ENCODE results near the gene SIX4. TPM values are rescaled to one million over a fixed set of nuclear protein-coding genes. Genes with fewer than 3 reads are reported as not detected.

The SIX4 gene
- total RNA-seq, 1 experiment from 2014 or later = 61.6 TPM

- no peaks in the 10 kb centered on the region for H3K9me2 ChIP-seq (replicated peaks; ENCODE audit: insufficient read depth, low read length)
- peak overlapping the region; percentile 89; the same call in 1 of the 2 replicates for H3K9ac ChIP-seq (ENCODE audit: low read length)
- H3K4me2 ChIP-seq (ENCODE audit: low read depth, low read length, poor library complexity, severe bottlenecking) = peak overlapping the region; percentile 97
- H3K4me1 ChIP-seq (ENCODE audit: low read length) = peaks cover 51% of the 10 kb centered on the region
- H4K20me1 ChIP-seq (ENCODE audit: insufficient read depth, low read depth, low read length) = peaks cover 30% of the 10 kb centered on the region
- DNase-seq = no peak
- peak overlapping the region; percentile 91 for H3K4me3 ChIP-seq (ENCODE audit: low read length)
- H3K36me3 ChIP-seq (ENCODE audit: insufficient read depth, low read length) = peaks cover 38% of the 10 kb centered on the region
- H3K27me3 ChIP-seq (ENCODE audit: low read length) = no peaks in the 10 kb centered on the region
- peaks cover 58% of the 10 kb centered on the region for H3K79me2 ChIP-seq (ENCODE audit: low read length)
- no peak overlapping the region for H2AFZ ChIP-seq (ENCODE audit: low read length)
- H3K27ac ChIP-seq (ENCODE audit: low read length) = peak overlapping the region; percentile 84
- no peaks in the 10 kb centered on the region for H3K9me3 ChIP-seq (ENCODE audit: low read length)
These were observed 3.8 kb downstream of the SIX4 start for GRCh38 chr14:60720391-60720790.

DNA sequence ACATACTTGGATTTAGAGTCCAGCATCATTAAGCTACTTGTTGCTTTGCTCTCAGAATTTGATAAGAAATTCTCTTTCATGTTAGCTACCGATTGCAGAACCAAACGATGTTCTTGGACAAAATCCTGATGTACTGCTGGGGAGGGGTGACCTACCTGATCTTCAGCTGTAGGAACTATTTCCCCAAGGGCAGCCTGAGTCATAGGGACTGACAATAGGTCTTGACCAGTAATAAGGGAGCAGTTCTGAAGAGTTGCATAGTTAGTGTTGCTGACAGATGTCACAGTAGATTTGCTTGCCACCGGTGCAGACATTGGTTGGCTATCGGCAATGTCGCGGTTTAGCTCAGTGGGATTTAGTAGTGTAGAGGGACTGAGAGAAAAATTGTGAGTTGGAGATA is 10.6 kb downstream of the SIX4 start:
- peaks cover 6% of the 10 kb centered on the region; the same call in 1 of the 2 replicates for H4K20me1 ChIP-seq (ENCODE audit: insufficient read depth, low read depth, low read length)
- peaks cover 3% of the 10 kb centered on the region for H3K79me2 ChIP-seq (ENCODE audit: low read length)
- H3K36me3 ChIP-seq (ENCODE audit: insufficient read depth, low read length) = peaks cover 28% of the 10 kb centered on the region
- no peak overlapping the region for H3K4me2 ChIP-seq (ENCODE audit: low read depth, low read length, poor library complexity, severe bottlenecking)
- H3K4me3 ChIP-seq (ENCODE audit: low read length) = no peak overlapping the region
- H2AFZ ChIP-seq (ENCODE audit: low read length) = no peak overlapping the region
- peaks cover 18% of the 10 kb centered on the region for H3K4me1 ChIP-seq (ENCODE audit: low read length)
- H3K9me2 ChIP-seq (replicated peaks; ENCODE audit: insufficient read depth, low read length) = no peaks in the 10 kb centered on the region
- no peaks in the 10 kb centered on the region for H3K9me3 ChIP-seq (ENCODE audit: low read length)
- no peak overlapping the region for H3K9ac ChIP-seq (ENCODE audit: low read length)
- DNase-seq = no peak
- H3K27ac ChIP-seq (ENCODE audit: low read length) = no peak overlapping the region
- H3K27me3 ChIP-seq (ENCODE audit: low read length) = no peaks in the 10 kb centered on the region

- no peak overlapping the region for H3K4me2 ChIP-seq (ENCODE audit: low read depth, low read length, poor library complexity, severe bottlenecking)
- H3K36me3 ChIP-seq (ENCODE audit: insufficient read depth, low read length) = peaks cover 22% of the 10 kb centered on the region
- no peaks in the 10 kb centered on the region for H3K9me3 ChIP-seq (ENCODE audit: low read length)
- no peak overlapping the region for H3K27ac ChIP-seq (ENCODE audit: low read length)
- H3K9ac ChIP-seq (ENCODE audit: low read length) = no peak overlapping the region
- no peaks in the 10 kb centered on the region for H3K9me2 ChIP-seq (replicated peaks; ENCODE audit: insufficient read depth, low read length)
- H3K79me2 ChIP-seq (ENCODE audit: low read length) = no peaks in the 10 kb centered on the region
- peaks cover 3% of the 10 kb centered on the region; the same call in 1 of the 2 replicates for H4K20me1 ChIP-seq (ENCODE audit: insufficient read depth, low read depth, low read length)
- no peaks in the 10 kb centered on the region for H3K27me3 ChIP-seq (ENCODE audit: low read length)
- peaks cover 26% of the 10 kb centered on the region for H3K4me1 ChIP-seq (ENCODE audit: low read length)
- no peak overlapping the region for H3K4me3 ChIP-seq (ENCODE audit: low read length)
- H2AFZ ChIP-seq (ENCODE audit: low read length) = no peak overlapping the region
- DNase-seq = no peak
These were observed 13.7 kb downstream of the SIX4 start for GRCh38 chr14:60710494-60710893.

DNA sequence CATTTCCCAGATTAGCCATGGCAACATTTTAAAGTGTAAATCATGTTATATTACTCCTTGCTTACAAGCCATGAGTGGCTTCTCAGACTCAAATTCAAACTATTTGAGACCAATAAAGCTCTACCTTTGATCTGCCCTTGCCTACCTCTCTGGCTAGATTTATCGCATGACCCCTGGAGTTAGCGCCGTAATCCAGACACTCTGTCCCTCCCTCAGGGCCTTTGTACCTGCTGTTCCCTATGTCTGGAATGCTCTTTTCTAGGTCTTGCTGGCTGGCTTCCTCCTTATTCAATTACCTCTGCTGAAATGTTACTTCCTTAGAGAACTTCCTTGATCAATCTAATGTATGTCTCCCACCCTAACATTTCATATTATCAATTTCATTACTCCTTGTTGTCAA is 16.3 kb downstream of the SIX4 start:
- Histone ChIP-seq H3K36me3 (ENCODE audit: insufficient read depth, low read length) (peaks cover 9% of the 10 kb centered on the region; the same call in 1 of the 2 replicates), H3K27me3 (ENCODE audit: low read length) (no peaks in the 10 kb centered on the region), H3K4me2 (ENCODE audit: low read depth, low read length, poor library complexity, severe bottlenecking) (no peak overlapping the region), H3K9me2 (replicated peaks; ENCODE audit: insufficient read depth, low read length) (no peaks in the 10 kb centered on the region), H2AFZ (ENCODE audit: low read length) (no peak overlapping the region), H3K4me3 (ENCODE audit: low read length) (no peak overlapping the region), H3K9me3 (ENCODE audit: low read length) (no peaks in the 10 kb centered on the region), H4K20me1 (ENCODE audit: insufficient read depth, low read depth, low read length) (no peaks in the 10 kb centered on the region), H3K9ac (ENCODE audit: low read length) (no peak overlapping the region), H3K27ac (ENCODE audit: low read length) (no peak overlapping the region), H3K4me1 (ENCODE audit: low read length) (peaks cover 26% of the 10 kb centered on the region), H3K79me2 (ENCODE audit: low read length) (no peaks in the 10 kb centered on the region)
- no peak for DNase-seq

DNA sequence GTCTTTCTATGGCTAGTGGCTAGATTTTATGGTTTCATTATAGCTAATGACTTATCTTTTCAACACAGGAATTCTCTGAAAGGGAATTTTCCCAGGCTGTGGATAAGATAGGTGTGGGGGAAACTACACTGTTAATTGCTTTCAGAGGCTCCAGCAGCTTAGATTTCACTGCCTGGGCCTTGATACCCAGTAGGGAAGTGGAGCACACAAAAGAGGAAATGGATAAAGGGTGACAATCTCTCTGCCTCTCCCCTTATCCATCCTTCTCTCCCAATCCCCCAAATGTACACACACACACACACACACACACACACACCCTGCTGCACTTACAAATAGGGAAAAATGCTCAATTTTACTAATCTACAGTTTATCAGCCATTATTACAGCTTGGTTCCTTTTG is 19.1 kb downstream of the SIX4 start:
- H4K20me1 ChIP-seq (ENCODE audit: insufficient read depth, low read depth, low read length) = no peaks in the 10 kb centered on the region
- no peaks in the 10 kb centered on the region for H3K27me3 ChIP-seq (ENCODE audit: low read length)
- peaks cover 8% of the 10 kb centered on the region; the same call in 1 of the 2 replicates for H3K9me3 ChIP-seq (ENCODE audit: low read length)
- no peaks in the 10 kb centered on the region for H3K9me2 ChIP-seq (replicated peaks; ENCODE audit: insufficient read depth, low read length)
- DNase-seq = no peak
- no peak overlapping the region for H3K4me2 ChIP-seq (ENCODE audit: low read depth, low read length, poor library complexity, severe bottlenecking)
- H2AFZ ChIP-seq (ENCODE audit: low read length) = no peak overlapping the region
- H3K4me3 ChIP-seq (ENCODE audit: low read length) = no peak overlapping the region
- no peak overlapping the region for H3K27ac ChIP-seq (ENCODE audit: low read length)
- H3K36me3 ChIP-seq (ENCODE audit: insufficient read depth, low read length) = no peaks in the 10 kb centered on the region
- H3K4me1 ChIP-seq (ENCODE audit: low read length) = peaks cover 14% of the 10 kb centered on the region
- H3K79me2 ChIP-seq (ENCODE audit: low read length) = no peaks in the 10 kb centered on the region
- H3K9ac ChIP-seq (ENCODE audit: low read length) = no peak overlapping the region

DNA sequence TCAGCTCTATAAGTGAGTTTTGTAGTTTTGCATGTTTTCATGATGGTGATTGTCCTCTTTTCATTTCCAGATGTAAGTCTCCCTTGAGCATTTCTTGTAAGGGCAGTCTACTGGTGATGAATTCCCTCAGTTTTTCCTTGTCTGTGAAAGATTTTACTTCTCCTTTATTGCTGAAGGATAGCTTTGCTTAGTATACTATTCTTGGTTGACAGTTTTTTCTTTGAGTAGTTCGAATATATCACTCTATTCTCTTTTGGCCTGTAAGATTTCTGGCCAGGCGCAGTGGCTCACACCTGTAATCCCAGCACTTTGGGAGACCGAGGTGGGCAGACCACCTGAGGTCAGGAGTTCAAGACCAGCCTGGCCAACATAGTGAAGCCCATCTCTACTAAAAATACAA is 23.6 kb downstream of the SIX4 start:
- Histone ChIP-seq H2AFZ (ENCODE audit: low read length) (no peak overlapping the region), H3K4me2 (ENCODE audit: low read depth, low read length, poor library complexity, severe bottlenecking) (no peak overlapping the region), H3K36me3 (ENCODE audit: insufficient read depth, low read length) (no peaks in the 10 kb centered on the region), H3K9ac (ENCODE audit: low read length) (no peak overlapping the region), H4K20me1 (ENCODE audit: insufficient read depth, low read depth, low read length) (no peaks in the 10 kb centered on the region), H3K27ac (ENCODE audit: low read length) (no peak overlapping the region), H3K9me3 (ENCODE audit: low read length) (peaks cover 8% of the 10 kb centered on the region; the same call in 1 of the 2 replicates), H3K9me2 (replicated peaks; ENCODE audit: insufficient read depth, low read length) (no peaks in the 10 kb centered on the region), H3K27me3 (ENCODE audit: low read length) (peaks cover 3% of the 10 kb centered on the region; the same call in 1 of the 2 replicates), H3K79me2 (ENCODE audit: low read length) (no peaks in the 10 kb centered on the region), H3K4me1 (ENCODE audit: low read length) (no peaks in the 10 kb centered on the region), H3K4me3 (ENCODE audit: low read length) (no peak overlapping the region)
- DNase-seq = no peak

GRCh38 chr14:60695327-60695726 is 28.8 kb downstream of the SIX4 start:
- Histone ChIP-seq H3K79me2 (ENCODE audit: low read length) (no peaks in the 10 kb centered on the region), H3K4me3 (ENCODE audit: low read length) (no peak overlapping the region), H3K9ac (ENCODE audit: low read length) (no peak overlapping the region), H3K36me3 (ENCODE audit: insufficient read depth, low read length) (no peaks in the 10 kb centered on the region), H3K27me3 (ENCODE audit: low read length) (peaks cover 3% of the 10 kb centered on the region; the same call in 1 of the 2 replicates), H3K9me3 (ENCODE audit: low read length) (peaks cover 2% of the 10 kb centered on the region; the same call in 1 of the 2 replicates), H3K4me1 (ENCODE audit: low read length) (peaks cover 6% of the 10 kb centered on the region; the same call in 1 of the 2 replicates), H4K20me1 (ENCODE audit: insufficient read depth, low read depth, low read length) (no peaks in the 10 kb centered on the region), H2AFZ (ENCODE audit: low read length) (no peak overlapping the region), H3K4me2 (ENCODE audit: low read depth, low read length, poor library complexity, severe bottlenecking) (no peak overlapping the region), H3K9me2 (replicated peaks; ENCODE audit: insufficient read depth, low read length) (no peaks in the 10 kb centered on the region), H3K27ac (ENCODE audit: low read length) (no peak overlapping the region)
- DNase-seq = no peak

GRCh38 chr14:60691383-60692113 is 32.6 kb downstream of the SIX4 start:
- H3K4me2 ChIP-seq (ENCODE audit: low read depth, low read length, poor library complexity, severe bottlenecking) = no peak overlapping the region

More at GRCh38 chr14:60691383-60692113, 32.6 kb downstream of the SIX4 start:
- Histone ChIP-seq H3K9me3 (ENCODE audit: low read length) (no peaks in the 10 kb centered on the region), H3K27me3 (ENCODE audit: low read length) (peaks cover under 1% of the 10 kb centered on the region; the same call in 1 of the 2 replicates), H4K20me1 (ENCODE audit: insufficient read depth, low read depth, low read length) (no peaks in the 10 kb centered on the region), H3K36me3 (ENCODE audit: insufficient read depth, low read length) (no peaks in the 10 kb centered on the region), H3K79me2 (ENCODE audit: low read length) (no peaks in the 10 kb centered on the region), H2AFZ (ENCODE audit: low read length) (no peak overlapping the region), H3K27ac (ENCODE audit: low read length) (no peak overlapping the region), H3K9ac (ENCODE audit: low read length) (no peak overlapping the region), H3K4me3 (ENCODE audit: low read length) (no peak overlapping the region), H3K9me2 (replicated peaks; ENCODE audit: insufficient read depth, low read length) (no peaks in the 10 kb centered on the region), H3K4me1 (ENCODE audit: low read length) (peaks cover 8% of the 10 kb centered on the region)
- DNase-seq = no peak
